ENCODE data around the gene GCK.

Gene GCK

GRCh38 chr7:44189286-44189992 lies at the start of gene GCK:
Gene GCK (minus strand): TSS chr7:44189439. CDS start chr7:44188953, 486 bp downstream.
- Mint-ChIP-seq H3K4me3 (no peak within 1 kb of the TSS), H3K4me1 (no peaks in the 10 kb centered on the region), H3K36me3 (no peaks in the 10 kb centered on the region), H3K9me3 (no peaks in the 10 kb centered on the region), H3K27me3 (peaks cover 16% of the 10 kb centered on the region), H3K27ac (no peak within 1 kb of the TSS)
- DNase-seq = no peak
- CTCF ChIA-PET = no interaction called here

- H3K4me1 Mint-ChIP-seq = peaks cover 5% of the 10 kb centered on the region
Observed at GRCh38 chr7:44238116-44238695, 49.0 kb upstream of the GCK start.

GRCh38 chr7:44237696-44238095 lies 48.5 kb upstream of the GCK start:
- Mint-ChIP-seq H3K27me3 (peaks cover 4% of the 10 kb centered on the region), H3K9me3 (no peaks in the 10 kb centered on the region), H3K4me1 (peaks cover 5% of the 10 kb centered on the region), H3K4me3 (no peak overlapping the region), H3K27ac (no peak overlapping the region), H3K36me3 (no peaks in the 10 kb centered on the region)
- no peak for DNase-seq
- CTCF ChIA-PET = interaction anchor here (1.2 kb wide), 1 partner anchor 328 kb away, joined by 4 read pairs; no protein-coding TSS in a partner anchor

More at GRCh38 chr7:44238116-44238695, 49.0 kb upstream of the GCK start:
- Mint-ChIP-seq H3K27ac (no peak overlapping the region), H3K9me3 (no peaks in the 10 kb centered on the region), H3K4me3 (no peak overlapping the region), H3K27me3 (peaks cover 4% of the 10 kb centered on the region), H3K36me3 (no peaks in the 10 kb centered on the region)
- CTCF ChIA-PET = interaction anchor here (1.2 kb wide), 1 partner anchor 328 kb away, joined by 4 read pairs; no protein-coding TSS in a partner anchor
- DNase-seq = no peak

GRCh38 chr7:44236333-44236728 lies 47.1 kb upstream of the GCK start:
- CTCF ChIA-PET = no interaction called here
- DNase-seq = no peak
- Mint-ChIP-seq H3K4me3 (no peak overlapping the region), H3K27ac (no peak overlapping the region), H3K9me3 (no peaks in the 10 kb centered on the region), H3K4me1 (peaks cover 5% of the 10 kb centered on the region), H3K27me3 (peaks cover 4% of the 10 kb centered on the region), H3K36me3 (no peaks in the 10 kb centered on the region)

DNA sequence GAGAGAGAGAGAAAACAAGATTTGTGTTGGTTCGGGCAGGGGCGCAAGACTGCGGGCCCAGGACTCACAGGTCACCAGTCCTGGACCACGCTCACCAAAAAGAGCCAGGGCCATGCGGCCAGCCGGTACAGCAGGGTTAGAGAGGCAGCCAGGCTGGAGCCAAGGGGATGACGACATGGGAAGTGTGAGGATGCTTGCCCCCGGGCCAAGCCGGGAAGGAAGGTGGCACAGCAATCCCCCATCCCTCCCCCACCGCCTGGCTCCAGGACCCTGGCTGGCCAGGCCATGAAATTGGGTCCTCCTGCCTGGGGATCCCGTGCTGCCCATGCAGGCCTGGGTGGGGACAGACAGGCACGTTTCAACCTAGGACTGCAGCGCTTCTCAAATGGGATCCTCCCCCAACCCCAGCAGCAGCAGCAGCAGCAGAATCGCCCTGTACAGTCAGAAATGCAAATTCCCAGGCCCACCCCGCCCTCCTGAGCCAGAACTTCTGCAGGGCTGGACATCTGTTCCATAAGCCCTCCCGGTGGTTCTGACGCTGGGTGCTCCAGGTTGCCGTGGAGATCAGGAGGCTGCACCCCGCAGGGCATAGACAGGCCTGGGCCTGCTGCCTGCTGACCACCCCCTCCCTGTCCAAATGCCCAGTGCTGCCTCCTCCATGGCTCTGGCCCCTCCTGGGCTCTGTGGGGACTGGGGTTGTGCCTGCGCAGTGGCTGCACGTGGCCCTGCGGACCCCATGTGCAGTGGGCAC lies 46.5 kb upstream of the GCK start:
- Mint-ChIP-seq H3K4me3 (no peak overlapping the region), H3K27me3 (peaks cover 2% of the 10 kb centered on the region), H3K27ac (no peak overlapping the region), H3K9me3 (no peaks in the 10 kb centered on the region), H3K4me1 (no peaks in the 10 kb centered on the region), H3K36me3 (no peaks in the 10 kb centered on the region)
- CTCF ChIA-PET = no interaction called here
- DNase-seq = no peak

DNA sequence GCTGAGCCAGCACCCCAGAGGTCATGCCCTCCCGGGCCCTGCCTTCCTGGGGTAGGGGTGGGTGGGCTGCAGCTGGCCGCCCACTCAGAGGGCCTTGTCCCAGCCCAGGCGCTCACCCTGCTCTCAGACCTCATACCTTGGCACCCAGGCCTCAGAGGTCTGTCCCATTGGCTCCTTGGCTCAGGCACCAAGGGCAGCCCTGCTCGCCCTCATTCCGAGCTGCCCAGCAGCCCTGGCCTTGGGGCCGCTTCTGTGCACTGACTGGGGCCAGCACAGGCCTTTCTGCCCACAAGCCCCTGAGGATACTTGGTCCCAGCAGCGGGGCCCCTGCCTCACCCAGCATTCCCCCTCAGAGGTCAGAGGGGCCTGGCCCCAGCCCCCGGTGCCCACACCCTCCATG lies 45.8 kb upstream of the GCK start:
- Mint-ChIP-seq H3K4me1 (no peaks in the 10 kb centered on the region), H3K4me3 (no peak overlapping the region), H3K9me3 (no peaks in the 10 kb centered on the region), H3K27me3 (no peaks in the 10 kb centered on the region), H3K36me3 (no peaks in the 10 kb centered on the region), H3K27ac (no peak overlapping the region)
- CTCF ChIA-PET = no interaction called here
- DNase-seq = no peak

DNA sequence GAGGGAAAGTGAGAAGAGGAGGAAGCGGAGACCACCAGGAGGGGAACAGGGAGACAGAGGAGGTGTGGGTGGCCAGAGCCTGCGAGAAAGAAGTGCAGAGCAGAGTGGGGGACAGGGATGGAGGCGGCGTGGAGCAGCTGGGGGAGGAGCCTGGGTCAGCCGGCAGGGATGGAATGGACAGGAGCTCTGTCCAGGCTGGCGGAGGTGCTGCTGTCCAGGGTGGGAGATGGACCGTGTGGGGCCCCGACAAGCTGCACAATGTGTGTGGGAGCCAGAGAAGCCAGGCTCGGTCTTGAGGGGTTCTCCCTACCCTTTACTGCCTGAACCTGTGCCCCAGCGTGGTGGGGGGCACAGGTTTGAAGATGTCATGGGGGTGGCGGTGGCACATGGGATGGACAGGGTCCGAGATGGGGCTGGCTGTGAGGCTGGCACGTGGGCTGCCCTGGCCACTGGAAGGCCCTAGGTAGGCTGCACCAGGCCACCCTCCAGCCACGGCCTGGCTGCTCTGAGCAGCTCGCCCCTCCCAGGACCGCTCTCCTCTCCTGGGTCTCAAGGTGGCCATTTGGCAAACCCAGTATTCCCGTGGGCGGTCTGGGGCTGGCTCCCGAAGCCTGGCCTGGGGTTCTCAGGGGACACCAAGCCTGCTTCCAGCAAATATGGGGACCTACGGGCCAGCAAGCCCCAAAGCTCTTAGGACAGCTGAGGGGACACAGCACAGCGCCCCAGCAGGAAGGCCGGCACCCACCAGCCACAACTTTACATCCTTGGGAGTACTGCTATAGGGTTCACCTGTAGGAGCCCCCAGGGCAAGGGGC lies 43.9 kb upstream of the GCK start:
- Mint-ChIP-seq H3K27me3 (no peaks in the 10 kb centered on the region), H3K4me3 (no peak overlapping the region), H3K4me1 (no peaks in the 10 kb centered on the region), H3K27ac (no peak overlapping the region), H3K9me3 (no peaks in the 10 kb centered on the region), H3K36me3 (no peaks in the 10 kb centered on the region)
- CTCF ChIA-PET = no interaction called here
- DNase-seq = no peak

GRCh38 chr7:44232396-44232795 lies 43.2 kb upstream of the GCK start:
- no peak for DNase-seq

DNA sequence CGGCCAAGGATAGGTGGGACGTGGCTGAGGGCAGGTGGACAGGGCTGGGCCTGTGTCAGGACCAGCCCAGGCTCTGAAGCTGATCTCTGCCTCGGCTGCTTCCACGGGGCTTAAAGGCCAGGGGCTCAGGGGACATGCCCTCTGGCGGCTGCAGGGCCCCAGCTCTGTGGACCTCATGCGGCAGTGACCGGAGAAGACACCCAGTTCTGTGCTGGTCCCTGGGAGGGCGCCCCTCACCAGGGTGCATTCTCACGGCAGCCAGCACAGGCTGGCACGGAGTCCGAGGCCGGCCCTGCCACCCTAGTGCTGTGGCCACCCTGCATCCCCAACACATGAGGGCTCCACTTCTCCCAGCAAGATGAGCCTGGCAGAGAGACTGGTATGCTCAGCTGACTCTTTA lies 41.8 kb upstream of the GCK start:
- CTCF ChIA-PET = interaction anchor here (0.5 to 0.9 kb wide), 2 partner anchors 10 to 21 kb away, joined by 3 read pairs; no protein-coding TSS in a partner anchor
- H3K27ac Mint-ChIP-seq = no peak overlapping the region

More at GRCh38 chr7:44232396-44232795, 43.2 kb upstream of the GCK start:
- Mint-ChIP-seq H3K27me3 (no peaks in the 10 kb centered on the region), H3K27ac (no peak overlapping the region), H3K4me1 (no peaks in the 10 kb centered on the region), H3K4me3 (no peak overlapping the region), H3K36me3 (no peaks in the 10 kb centered on the region), H3K9me3 (no peaks in the 10 kb centered on the region)
- CTCF ChIA-PET = no interaction called here

DNA sequence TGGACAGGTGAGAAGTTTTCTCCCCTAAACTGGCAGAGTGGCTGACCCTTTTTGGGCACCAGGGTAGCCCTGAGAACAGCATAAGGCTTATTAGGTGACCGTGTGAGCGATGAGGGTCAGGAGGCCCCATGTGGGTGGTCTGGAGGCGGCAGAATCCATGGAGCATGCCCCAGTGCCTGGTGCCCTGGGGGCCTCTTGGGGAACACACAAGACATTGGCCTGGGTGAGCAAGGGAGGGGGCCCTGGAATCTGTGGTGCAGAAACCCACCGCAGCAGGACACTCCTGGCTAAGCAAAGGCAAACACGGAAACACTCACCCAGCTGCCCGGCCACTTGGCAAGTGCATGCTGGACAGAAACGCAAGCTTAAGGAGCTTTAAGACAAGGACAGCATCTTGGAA lies 41.0 kb upstream of the GCK start:
- no peak for DNase-seq
- CTCF ChIA-PET = interaction anchor here (0.9 kb wide), 1 partner anchor 11 kb away, joined by 3 read pairs; no protein-coding TSS in a partner anchor
- no peaks in the 10 kb centered on the region for H3K4me1 Mint-ChIP-seq
- H3K36me3 Mint-ChIP-seq = no peaks in the 10 kb centered on the region
- no peak overlapping the region for H3K27ac Mint-ChIP-seq
- H3K4me3 Mint-ChIP-seq = no peak overlapping the region
- H3K27me3 Mint-ChIP-seq = peaks cover 4% of the 10 kb centered on the region
- H3K9me3 Mint-ChIP-seq = no peaks in the 10 kb centered on the region

More for the DNA sequence above, 41.8 kb upstream of the GCK start:
- Mint-ChIP-seq H3K4me1 (no peaks in the 10 kb centered on the region), H3K9me3 (no peaks in the 10 kb centered on the region), H3K27me3 (peaks cover under 1% of the 10 kb centered on the region), H3K36me3 (no peaks in the 10 kb centered on the region), H3K4me3 (no peak overlapping the region)
- DNase-seq = no peak

DNA sequence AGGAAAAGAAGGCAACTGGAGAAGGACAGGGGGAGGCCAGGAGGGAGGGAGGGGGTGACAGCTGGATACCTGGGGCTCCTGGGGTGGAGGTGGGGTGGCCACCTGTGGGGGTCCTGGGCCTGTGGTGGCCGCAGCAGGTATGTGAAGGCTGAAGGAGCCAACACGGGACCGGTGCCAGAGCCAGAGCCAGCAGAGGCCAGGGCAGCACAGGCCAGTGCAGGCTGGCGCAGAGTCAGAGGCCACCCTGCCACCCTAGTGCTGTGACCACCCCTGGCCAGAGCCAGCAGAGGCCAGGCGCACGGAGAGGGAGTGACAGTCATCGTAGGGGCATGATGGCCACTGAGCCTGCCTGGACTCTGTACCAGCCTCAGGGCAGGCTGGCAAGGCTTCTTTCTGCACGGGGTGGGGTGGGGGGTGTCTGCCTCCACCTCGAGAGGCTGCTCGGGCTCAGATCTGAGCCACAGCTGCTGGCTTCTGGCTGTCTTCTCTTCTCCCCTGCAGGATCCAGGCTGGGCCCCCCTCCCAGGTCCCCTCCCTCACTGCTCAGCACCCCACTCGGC lies 40.4 kb upstream of the GCK start:
- no peaks in the 10 kb centered on the region for H3K4me1 Mint-ChIP-seq
- no peak overlapping the region for H3K4me3 Mint-ChIP-seq
- no peak overlapping the region for H3K27ac Mint-ChIP-seq
- H3K27me3 Mint-ChIP-seq = peaks cover 4% of the 10 kb centered on the region
- no peaks in the 10 kb centered on the region for H3K36me3 Mint-ChIP-seq
- CTCF ChIA-PET = no interaction called here
- H3K9me3 Mint-ChIP-seq = no peaks in the 10 kb centered on the region
- no peak for DNase-seq

GRCh38 chr7:44228571-44229350 lies 39.5 kb upstream of the GCK start:
- Mint-ChIP-seq H3K27me3 (peaks cover 7% of the 10 kb centered on the region), H3K36me3 (no peaks in the 10 kb centered on the region), H3K4me3 (no peak overlapping the region), H3K9me3 (no peaks in the 10 kb centered on the region), H3K4me1 (no peaks in the 10 kb centered on the region), H3K27ac (no peak overlapping the region)
- no peak for DNase-seq
- CTCF ChIA-PET = no interaction called here

DNA sequence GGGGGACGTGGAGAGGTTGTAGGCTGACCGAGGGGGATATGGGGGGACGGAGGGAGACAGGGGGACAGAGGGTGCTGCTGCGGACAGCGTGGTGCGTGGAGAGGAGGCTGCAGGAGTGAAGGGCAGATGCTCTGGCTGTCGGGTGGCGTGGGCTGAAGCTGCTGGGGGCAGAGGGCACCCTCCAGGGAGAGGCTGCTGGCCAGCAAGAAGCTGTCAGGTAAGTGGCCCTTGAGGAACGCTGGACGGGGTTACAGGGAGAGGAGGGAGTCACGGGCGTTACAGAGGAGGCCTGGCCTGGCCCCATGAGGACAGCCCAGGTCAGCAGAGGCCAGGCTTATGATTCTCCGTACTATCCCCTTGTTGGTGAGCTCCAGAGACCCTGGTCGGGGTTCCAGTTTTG lies 38.7 kb upstream of the GCK start:
- no peaks in the 10 kb centered on the region for H3K9me3 Mint-ChIP-seq
- H3K36me3 Mint-ChIP-seq = no peaks in the 10 kb centered on the region
- H3K4me3 Mint-ChIP-seq = no peak overlapping the region
- no peak for DNase-seq
- H3K27ac Mint-ChIP-seq = no peak overlapping the region
- peaks cover 7% of the 10 kb centered on the region for H3K27me3 Mint-ChIP-seq
- CTCF ChIA-PET = no interaction called here
- H3K4me1 Mint-ChIP-seq = no peaks in the 10 kb centered on the region

Measured in activated naive CD4-positive, alpha-beta T cell treated with anti-CD3 and anti-CD28 coated beads, Interleukin-2, amount 10 ng/mL, durations not matched to agents 7 days and 5 days (primary cell).